ENCODE data around the gene FHAD1.

GRCh38 chr1:15257309-15257708, 10.3 kb downstream of the FHAD1 start:
- TF ChIP-seq, protein P1, sequence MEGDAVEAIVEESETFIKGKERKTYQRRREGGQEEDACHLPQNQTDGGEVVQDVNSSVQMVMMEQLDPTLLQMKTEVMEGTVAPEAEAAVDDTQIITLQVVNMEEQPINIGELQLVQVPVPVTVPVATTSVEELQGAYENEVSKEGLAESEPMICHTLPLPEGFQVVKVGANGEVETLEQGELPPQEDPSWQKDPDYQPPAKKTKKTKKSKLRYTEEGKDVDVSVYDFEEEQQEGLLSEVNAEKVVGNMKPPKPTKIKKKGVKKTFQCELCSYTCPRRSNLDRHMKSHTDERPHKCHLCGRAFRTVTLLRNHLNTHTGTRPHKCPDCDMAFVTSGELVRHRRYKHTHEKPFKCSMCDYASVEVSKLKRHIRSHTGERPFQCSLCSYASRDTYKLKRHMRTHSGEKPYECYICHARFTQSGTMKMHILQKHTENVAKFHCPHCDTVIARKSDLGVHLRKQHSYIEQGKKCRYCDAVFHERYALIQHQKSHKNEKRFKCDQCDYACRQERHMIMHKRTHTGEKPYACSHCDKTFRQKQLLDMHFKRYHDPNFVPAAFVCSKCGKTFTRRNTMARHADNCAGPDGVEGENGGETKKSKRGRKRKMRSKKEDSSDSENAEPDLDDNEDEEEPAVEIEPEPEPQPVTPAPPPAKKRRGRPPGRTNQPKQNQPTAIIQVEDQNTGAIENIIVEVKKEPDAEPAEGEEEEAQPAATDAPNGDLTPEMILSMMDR (IDR thresholded peaks at IDR 0.05; ENCODE audit: low read depth, low read length, missing input control) = no peak
- TF ChIP-seq TAF1 (conservative IDR thresholded peaks at IDR 0.05) = no peak
- TF ChIP-seq NR2F2 (IDR thresholded peaks at IDR 0.05) = no peak
- TF ChIP-seq, protein P2, sequence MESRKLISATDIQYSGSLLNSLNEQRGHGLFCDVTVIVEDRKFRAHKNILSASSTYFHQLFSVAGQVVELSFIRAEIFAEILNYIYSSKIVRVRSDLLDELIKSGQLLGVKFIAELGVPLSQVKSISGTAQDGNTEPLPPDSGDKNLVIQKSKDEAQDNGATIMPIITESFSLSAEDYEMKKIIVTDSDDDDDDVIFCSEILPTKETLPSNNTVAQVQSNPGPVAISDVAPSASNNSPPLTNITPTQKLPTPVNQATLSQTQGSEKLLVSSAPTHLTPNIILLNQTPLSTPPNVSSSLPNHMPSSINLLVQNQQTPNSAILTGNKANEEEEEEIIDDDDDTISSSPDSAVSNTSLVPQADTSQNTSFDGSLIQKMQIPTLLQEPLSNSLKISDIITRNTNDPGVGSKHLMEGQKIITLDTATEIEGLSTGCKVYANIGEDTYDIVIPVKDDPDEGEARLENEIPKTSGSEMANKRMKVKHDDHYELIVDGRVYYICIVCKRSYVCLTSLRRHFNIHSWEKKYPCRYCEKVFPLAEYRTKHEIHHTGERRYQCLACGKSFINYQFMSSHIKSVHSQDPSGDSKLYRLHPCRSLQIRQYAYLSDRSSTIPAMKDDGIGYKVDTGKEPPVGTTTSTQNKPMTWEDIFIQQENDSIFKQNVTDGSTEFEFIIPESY (IDR thresholded peaks at IDR 0.05) = no peak

Data from liver (tissue), 3 donors.